T-cell (primary cell): ENCODE measurements around the gene NOL4L. TPM values are rescaled to one million over a fixed set of nuclear protein-coding genes. Genes with fewer than 3 reads are reported as not detected.
A peak's percentile ranks its signal among the peaks of the same experiment; 100 is the strongest.

ENCODE experiments used
- ATAC-seq, 4 experiments: fragments of 200-7000 bp in 3 of 4; fragments of 150-1000 bp in 1 of 4; cut with Tn5 transposase; replicated peaks in 1 of 4; 1 replicate in 3 of 4; 2 replicates in 1 of 4; pipeline ENCODE4 v1.10.0; 2021; ENCODE audit warnings: moderate library complexity in 3 of 4, mild to moderate bottlenecking in 2 of 4, moderate number of reproducible peaks in 1 of 4
- CTCF ChIA-PET, 2 donors: fragments of 300-600 bp; sonication (Branson Sonifier 250); formaldehyde crosslinking; loops; one replicate each; lab custom pipeline; 2022; ENCODE audit warnings: antibody characterized with exemption in 2 of 2; lab: Charles Lee
- POLR2A ChIA-PET, 2 donors: fragments of 300-600 bp; sonication (Branson Sonifier 250); formaldehyde crosslinking; loops; one replicate each; lab custom pipeline; 2022; ENCODE audit warnings: antibody characterized with exemption in 2 of 2; lab: Charles Lee
- DNase-seq, 35 experiments: peaks; one replicate each; pipeline versions ENCODE4 v3.0.0 to v3.0.0-alpha.2; 2013 to 2023
- H3K27ac ChIP-seq: one replicate; pipeline ENCODE4 v1.5.1; 2013; ENCODE audit warnings: low read length
- H3K27me3 ChIP-seq, 2 experiments: replicated peaks in 1 of 2; 1 replicate in 1 of 2; 2 replicates in 1 of 2; pipeline versions ENCODE4 v1.6.1 to v1.7.0; 2013; ENCODE audit warnings: low read length in 1 of 2, mixed read lengths in 1 of 2; ENCODE audit not compliant: control insufficient read depth in 2 of 2, insufficient read depth in 2 of 2; ENCODE audit errors: extremely low read depth in 1 of 2
- H3K36me3 ChIP-seq, 2 donors: 1 replicate in 1 of 2; 2 replicates in 1 of 2; pipeline versions ENCODE4 v1.6.1 to v1.7.0; 2013; ENCODE audit warnings: low read length in 1 of 2; ENCODE audit not compliant: control insufficient read depth in 2 of 2, insufficient read depth in 1 of 2; ENCODE audit errors: extremely low read depth in 1 of 2
- H3K4me1 ChIP-seq, 2 experiments: 1 replicate in 1 of 2; 2 replicates in 1 of 2; pipeline versions ENCODE4 v1.6.1 to v1.7.0; 2013; ENCODE audit warnings: low read length in 2 of 2, mixed read lengths in 1 of 2; ENCODE audit not compliant: insufficient read depth in 2 of 2, control insufficient read depth in 1 of 2; ENCODE audit errors: extremely low read depth in 1 of 2
- H3K4me3 ChIP-seq, 2 donors: 1 replicate in 1 of 2; 2 replicates in 1 of 2; pipeline versions ENCODE4 v1.5.1 to v1.7.0; 2013; ENCODE audit warnings: mild to moderate bottlenecking in 2 of 2, low read length in 1 of 2, moderate library complexity in 1 of 2; ENCODE audit not compliant: control insufficient read depth in 1 of 2; ENCODE audit errors: extremely low read depth in 1 of 2
- H3K9me3 ChIP-seq: 2 replicates; pipeline ENCODE4 v1.7.0; 2013
- H3K27ac Mint-ChIP-seq, 2 donors: one replicate each; pipeline ENCODE4 v1.8.0; 2020 to 2021; ENCODE audit warnings: mild to moderate bottlenecking in 2 of 2, mixed read lengths in 2 of 2
- H3K27me3 Mint-ChIP-seq, 2 donors: one replicate each; pipeline ENCODE4 v1.8.0; 2021 to 2022; ENCODE audit warnings: mixed read lengths in 2 of 2
- H3K36me3 Mint-ChIP-seq: one replicate; pipeline ENCODE4 v1.8.0; 2021; ENCODE audit warnings: mixed read lengths
- H3K4me1 Mint-ChIP-seq, 3 donors: one replicate each; pipeline ENCODE4 v1.8.0; 2020 to 2022; ENCODE audit warnings: mixed read lengths in 3 of 3, mild to moderate bottlenecking in 1 of 3
- H3K4me3 Mint-ChIP-seq, 3 donors: one replicate each; pipeline ENCODE4 v1.8.0; 2020 to 2022; ENCODE audit warnings: mild to moderate bottlenecking in 3 of 3, mixed read lengths in 3 of 3, moderate library complexity in 3 of 3
- H3K9me3 Mint-ChIP-seq, 3 donors: one replicate each; pipeline ENCODE4 v1.8.0; 2020 to 2022; ENCODE audit warnings: mixed read lengths in 3 of 3
- WGBS: methylation state at CpG from one replicate; pipeline ENCODE4 v1.1.5; 2013; ENCODE audit warnings: missing lambda C conversion rate; ENCODE audit not compliant: insufficient coverage; 5-methylcytosine and 5-hydroxymethylcytosine counted together
- total RNA-seq, 35 experiments: library from RNA in 6 of 35; stranded (reverse) in 6 of 35; fragments of 120-200 nt in 1 of 35; gene quantifications; one replicate each; pipeline versions ENCODE4 v1.2.1 to v1.2.4 and lab custom pipeline; 2013 to 2026

Gene NOL4L
- total RNA-seq, 5 donors from 2014 or later (not counting 1 experiment from before 2014, with no cell fraction given), result 63.5 to 88.8 (median 74.4) TPM

GRCh38 chr20:32472581-32473207 is 112.4 kb downstream of the NOL4L start:
- Histone ChIP-seq H3K36me3 (peaks cover 15 to 32% of the 10 kb centered on the region in 2 donors), H3K4me1 (peaks cover 6 to 60% of the 10 kb centered on the region in 2 experiments), H3K27ac (no peak overlapping the region), H3K9me3 (no peaks in the 10 kb centered on the region), H3K27me3 (no peaks in the 10 kb centered on the region), H3K4me3 (no peak overlapping the region)
- Mint-ChIP-seq H3K9me3 (no peaks in the 10 kb centered on the region), H3K4me3 (no peak overlapping the region), H3K36me3 (peaks cover 4% of the 10 kb centered on the region), H3K4me1 (peaks cover 27 to 36% (median 33%) of the 10 kb centered on the region in 3 donors), H3K27ac (peak overlapping the region in 1 of 2 donors; percentile 44), H3K27me3 (no peaks in the 10 kb centered on the region)
- POLR2A ChIA-PET, result no interaction called here
- DNase-seq, result no peak
- no peak for ATAC-seq
- CTCF ChIA-PET, result no interaction called here
- 96% methylated on average over 6 of the region's 6 CpGs for WGBS

- H3K27ac ChIP-seq, result no peak overlapping the region
- no peaks in the 10 kb centered on the region for H3K9me3 ChIP-seq
- DNase-seq (no peak), ATAC-seq (no peak)
- peaks cover 0 to 44% of the 10 kb centered on the region in 2 experiments for H3K4me1 ChIP-seq
- Mint-ChIP-seq H3K36me3 (peaks cover 4% of the 10 kb centered on the region), H3K27ac (peak overlapping the region in 1 of 2 donors; percentile 82), H3K4me1 (peaks cover 10 to 19% (median 15%) of the 10 kb centered on the region in 3 donors), H3K4me3 (no peak overlapping the region), H3K27me3 (no peaks in the 10 kb centered on the region), H3K9me3 (no peaks in the 10 kb centered on the region)
- peaks cover 18 to 45% of the 10 kb centered on the region in 2 donors for H3K36me3 ChIP-seq
- CTCF ChIA-PET, result interaction anchor here in 1 of 2 donors (0.6 kb wide), 1 partner anchor 10 kb away, joined by 3 read pairs; no protein-coding TSS in a partner anchor
- no peak overlapping the region for H3K4me3 ChIP-seq
- POLR2A ChIA-PET, result no interaction called here
- 89% methylated on average over 9 of the region's 9 CpGs for WGBS
- no peaks in the 10 kb centered on the region for H3K27me3 ChIP-seq
Measured at GRCh38 chr20:32470940-32471339, 114.2 kb downstream of the NOL4L start.

GRCh38 chr20:32470025-32470861 is 114.9 kb downstream of the NOL4L start:
- WGBS, result 88% methylated on average over 22 of the region's 27 CpGs
- ATAC-seq (peak; percentile 36 to 67 (median 52)), DNase-seq (peak in 8 of 35 experiments; percentile 17 to 43 (median 23))
- no peaks in the 10 kb centered on the region for H3K9me3 ChIP-seq
- no peak overlapping the region for H3K4me3 ChIP-seq
- Mint-ChIP-seq H3K9me3 (no peaks in the 10 kb centered on the region), H3K4me1 (peaks cover 6 to 14% (median 12%) of the 10 kb centered on the region in 3 donors), H3K27ac (peak overlapping the region; percentile 39 to 82), H3K4me3 (no peak overlapping the region), H3K36me3 (peaks cover 4% of the 10 kb centered on the region), H3K27me3 (no peaks in the 10 kb centered on the region)
- no peak overlapping the region for H3K27ac ChIP-seq
- peaks cover 22 to 47% of the 10 kb centered on the region in 2 donors for H3K36me3 ChIP-seq
- POLR2A ChIA-PET, result no interaction called here
- CTCF ChIA-PET, result no interaction called here
- peaks cover 0 to 37% of the 10 kb centered on the region in 2 experiments for H3K4me1 ChIP-seq
- H3K27me3 ChIP-seq, result no peaks in the 10 kb centered on the region

- 92% methylated on average over 6 of the region's 7 CpGs for WGBS
- DNase-seq (no peak), ATAC-seq (no peak)
- ChIA-PET POLR2A (interaction anchor here in 1 of 2 donors (0.6 kb wide), 1 partner anchor 9 kb away, joined by 4 read pairs; no protein-coding TSS in a partner anchor), CTCF (no interaction called here)
- peaks cover 32 to 40% of the 10 kb centered on the region in 2 donors for H3K36me3 ChIP-seq
- peaks cover 0 to 26% of the 10 kb centered on the region in 2 experiments for H3K4me1 ChIP-seq
- Mint-ChIP-seq H3K9me3 (no peaks in the 10 kb centered on the region), H3K4me1 (peaks cover 6 to 14% (median 12%) of the 10 kb centered on the region in 3 donors), H3K36me3 (peaks cover 8% of the 10 kb centered on the region), H3K4me3 (no peak overlapping the region), H3K27ac (peak overlapping the region in 1 of 2 donors; percentile 78), H3K27me3 (no peaks in the 10 kb centered on the region)
- H3K4me3 ChIP-seq, result no peak overlapping the region
- no peaks in the 10 kb centered on the region for H3K9me3 ChIP-seq
- H3K27me3 ChIP-seq, result no peaks in the 10 kb centered on the region
- no peak overlapping the region for H3K27ac ChIP-seq
Measured at GRCh38 chr20:32468860-32469259, 116.3 kb downstream of the NOL4L start.

GRCh38 chr20:32468313-32468640 is 116.9 kb downstream of the NOL4L start:
- H3K27ac Mint-ChIP-seq, result peak overlapping the region in 1 of 2 donors; percentile 36
- no peaks in the 10 kb centered on the region for H3K27me3 ChIP-seq
- ChIA-PET POLR2A (no interaction called here), CTCF (no interaction called here)
- peaks cover 32 to 35% of the 10 kb centered on the region in 2 donors for H3K36me3 ChIP-seq
- WGBS, result 80% methylated on average over 6 of the region's 6 CpGs
- no peak for DNase-seq
- no peak overlapping the region for H3K4me3 Mint-ChIP-seq
- H3K9me3 Mint-ChIP-seq, result no peaks in the 10 kb centered on the region
- ATAC-seq, result no peak
- H3K27ac ChIP-seq, result no peak overlapping the region
- H3K4me1 Mint-ChIP-seq, result peaks cover 6 to 14% (median 8%) of the 10 kb centered on the region in 3 donors
- peaks cover 4% of the 10 kb centered on the region for H3K36me3 Mint-ChIP-seq
- peaks cover 0 to 22% of the 10 kb centered on the region in 2 experiments for H3K4me1 ChIP-seq
- H3K9me3 ChIP-seq, result no peaks in the 10 kb centered on the region
- H3K27me3 Mint-ChIP-seq, result no peaks in the 10 kb centered on the region
- H3K4me3 ChIP-seq, result no peak overlapping the region

GRCh38 chr20:32467506-32468312 is 117.4 kb downstream of the NOL4L start:
- ChIA-PET POLR2A (no interaction called here), CTCF (interaction anchor here in 1 of 2 donors (0.6 kb wide), 1 partner anchor 450 kb away, joined by 3 read pairs; no protein-coding TSS in a partner anchor)
- peaks cover 34 to 37% of the 10 kb centered on the region in 2 donors for H3K36me3 ChIP-seq
- H3K27ac Mint-ChIP-seq, result peak overlapping the region; percentile 19 to 74
- no peaks in the 10 kb centered on the region for H3K9me3 ChIP-seq
- no peaks in the 10 kb centered on the region for H3K9me3 Mint-ChIP-seq
- no peak overlapping the region for H3K4me3 Mint-ChIP-seq
- 84% methylated on average over 8 of the region's 12 CpGs for WGBS
- H3K4me1 ChIP-seq, result peaks cover 0 to 22% of the 10 kb centered on the region in 2 experiments
- no peak overlapping the region for H3K4me3 ChIP-seq
- ATAC-seq (no peak), DNase-seq (no peak)
- peaks cover 4% of the 10 kb centered on the region for H3K36me3 Mint-ChIP-seq
- H3K27me3 Mint-ChIP-seq, result no peaks in the 10 kb centered on the region
- peaks cover 6 to 14% (median 8%) of the 10 kb centered on the region in 3 donors for H3K4me1 Mint-ChIP-seq
- no peak overlapping the region for H3K27ac ChIP-seq
- H3K27me3 ChIP-seq, result no peaks in the 10 kb centered on the region
